Keratinocyte (primary cell): Measurements from ENCODE around the gene NFATC1. TPM values are rescaled to one million over a fixed set of nuclear protein-coding genes. Genes with fewer than 3 reads are reported as not detected.

Experiments
- DNase-seq: peaks from one replicate; pipeline ENCODE4 v3.0.0-alpha.2; 2011; ENCODE audit warnings: low read depth, missing footprints, low spot score
- FAIRE-seq: peaks from 2 replicates; lab custom pipeline; 2011; peaks lifted over from hg19 to GRCh38; lab: Jason Lieb, UNC
- H2AFZ ChIP-seq: 2 replicates; pipeline ENCODE4 v1.6.0; 2012; ENCODE audit warnings: low read length, control low read depth, inconsistent platforms; ENCODE audit not compliant: control insufficient read depth
- H3K27ac ChIP-seq: 2 replicates; pipeline ENCODE4 v1.5.1; 2011; ENCODE audit warnings: low read length; ENCODE audit not compliant: control insufficient read depth, insufficient read depth
- H3K27me3 ChIP-seq: 3 replicates; pipeline ENCODE4 v1.6.0; 2011; ENCODE audit warnings: low read length; ENCODE audit not compliant: control insufficient read depth, insufficient read depth; ENCODE audit errors: extremely low read depth
- H3K36me3 ChIP-seq, 2 experiments: 2 replicates in 1 of 2; 3 replicates in 1 of 2; pipeline ENCODE4 v1.5.1; 2011; ENCODE audit warnings: low read length in 2 of 2, mild to moderate bottlenecking in 1 of 2; ENCODE audit not compliant: control insufficient read depth in 2 of 2, insufficient read depth in 2 of 2; ENCODE audit errors: extremely low read depth in 1 of 2
- H3K4me1 ChIP-seq: 3 replicates; pipeline ENCODE4 v1.5.1; 2011; ENCODE audit warnings: low read length; ENCODE audit not compliant: control insufficient read depth, insufficient read depth; ENCODE audit errors: extremely low read depth
- H3K4me2 ChIP-seq: 3 replicates; pipeline ENCODE4 v1.6.0; 2011; ENCODE audit warnings: low read depth, low read length; ENCODE audit not compliant: control insufficient read depth, insufficient read depth; ENCODE audit errors: extremely low read depth
- H3K4me3 ChIP-seq, 3 experiments: fragments of 200-600 bp in 1 of 3; sonication (generic) in 1 of 3; 2 replicates in 2 of 3; 3 replicates in 1 of 3; pipeline ENCODE4 v1.5.1; 2011 to 2016; ENCODE audit warnings: low read length in 3 of 3, mild to moderate bottlenecking in 3 of 3, control low read depth in 2 of 3, inconsistent platforms in 1 of 3, low read depth in 1 of 3, mixed read lengths in 1 of 3, mixed run types in 1 of 3, moderate library complexity in 1 of 3; ENCODE audit not compliant: control insufficient read depth in 2 of 3, insufficient read depth in 2 of 3; ENCODE audit errors: extremely low read depth in 1 of 3
- H3K79me2 ChIP-seq: 2 replicates; pipeline ENCODE4 v1.6.0; 2012; ENCODE audit warnings: low read length; ENCODE audit not compliant: control insufficient read depth, insufficient read depth
- H3K9ac ChIP-seq: 3 replicates; pipeline ENCODE4 v1.6.0; 2011; ENCODE audit warnings: low read length; ENCODE audit not compliant: control insufficient read depth, insufficient read depth; ENCODE audit errors: extremely low read depth
- H3K9me1 ChIP-seq: 3 replicates; pipeline ENCODE4 v1.6.0; 2011; ENCODE audit warnings: low read length; ENCODE audit not compliant: control insufficient read depth, insufficient read depth; ENCODE audit errors: extremely low read depth
- H3K9me3 ChIP-seq: 2 replicates; pipeline ENCODE4 v1.5.1; 2012; ENCODE audit warnings: low read depth, low read length; ENCODE audit not compliant: control insufficient read depth
- H4K20me1 ChIP-seq: 3 replicates; pipeline ENCODE4 v1.6.0; 2011; ENCODE audit warnings: low read length; ENCODE audit not compliant: control insufficient read depth, insufficient read depth; ENCODE audit errors: extremely low read depth
- CTCF ChIP-seq, 3 experiments: IDR thresholded peaks in 1 of 3; conservative IDR thresholded peaks in 1 of 3; optimal IDR thresholded peaks in 1 of 3; 2 replicates in 2 of 3; 3 replicates in 1 of 3; pipeline versions ENCODE3 to v1.5.1; 2011; ENCODE audit warnings: low read length in 3 of 3, mild to moderate bottlenecking in 3 of 3, moderate library complexity in 2 of 3, control low read depth in 1 of 3, inconsistent platforms in 1 of 3; ENCODE audit not compliant: insufficient read depth in 2 of 3; ENCODE audit errors: extremely low read depth in 1 of 3
- EZH2 ChIP-seq: IDR thresholded peaks from one replicate; pipeline ENCODE4 v1.6.1; 2012; ENCODE audit warnings: inconsistent platforms, mild to moderate bottlenecking, low read length, moderate library complexity
- dilution Hi-C: fragments of 300-500 bp; cut with MboI; formaldehyde crosslinking; loops from one replicate; pipeline ENCODE4 v1.7.0; 2020; ENCODE audit warnings: low sequenced_read_pairs; ENCODE audit not compliant: extremely low pct_ligation_motif_present
- polyA plus RNA-seq, 5 experiments: library from polyadenylated mRNA; depleted of rRNA in 3 of 5; stranded (reverse) in 3 of 5; stranded (forward) in 1 of 5; unstranded in 1 of 5; fragments of >200 nt; gene quantifications; 1 replicate in 1 of 5; 2 replicates in 3 of 5; 3 replicates in 1 of 5; pipeline versions ENCODE4 v1.2.1 to v1.2.3, GENCODE V29; 2011 to 2012; ENCODE audit warnings: missing spikeins in 2 of 5, low read depth in 1 of 5, low replicate concordance in 1 of 5

The NFATC1 gene
- polyA plus RNA-seq, 1 donor (not counting 4 experiments of a cell fraction or from before 2014, with no cell fraction given), result 0.77 TPM

- FAIRE-seq, result no peak
- no peaks in the 10 kb centered on the region for H3K4me1 ChIP-seq
- H3K9ac ChIP-seq, result no peak overlapping the region
- H3K9me1 ChIP-seq, result no peaks in the 10 kb centered on the region
- H2AFZ ChIP-seq, result no peak overlapping the region
- H4K20me1 ChIP-seq, result no peaks in the 10 kb centered on the region
- H3K9me3 ChIP-seq, result no peaks in the 10 kb centered on the region
- no peak overlapping the region for H3K27ac ChIP-seq
- DNase-seq, result no peak
- no peaks in the 10 kb centered on the region for H3K36me3 ChIP-seq
- no peaks in the 10 kb centered on the region for H3K27me3 ChIP-seq
- no peaks in the 10 kb centered on the region for H3K79me2 ChIP-seq
- dilution Hi-C loops, result no loop called here
- no peak overlapping the region for H3K4me2 ChIP-seq
- no peak overlapping the region for H3K4me3 ChIP-seq
- no peak for TF ChIP-seq CTCF (optimal IDR thresholded peaks at IDR 0.05 in 1 of 3, IDR thresholded peaks at IDR 0.05 in 1 of 3, conservative IDR thresholded peaks at IDR 0.05 in 1 of 3; ENCODE audit: extremely low read depth in 1 of 3, insufficient read depth in 2 of 3, low read length in 3 of 3)
- no peak for TF ChIP-seq EZH2
Measured at GRCh38 chr18:79410731-79411613, 15.2 kb downstream of the NFATC1 start.

DNA sequence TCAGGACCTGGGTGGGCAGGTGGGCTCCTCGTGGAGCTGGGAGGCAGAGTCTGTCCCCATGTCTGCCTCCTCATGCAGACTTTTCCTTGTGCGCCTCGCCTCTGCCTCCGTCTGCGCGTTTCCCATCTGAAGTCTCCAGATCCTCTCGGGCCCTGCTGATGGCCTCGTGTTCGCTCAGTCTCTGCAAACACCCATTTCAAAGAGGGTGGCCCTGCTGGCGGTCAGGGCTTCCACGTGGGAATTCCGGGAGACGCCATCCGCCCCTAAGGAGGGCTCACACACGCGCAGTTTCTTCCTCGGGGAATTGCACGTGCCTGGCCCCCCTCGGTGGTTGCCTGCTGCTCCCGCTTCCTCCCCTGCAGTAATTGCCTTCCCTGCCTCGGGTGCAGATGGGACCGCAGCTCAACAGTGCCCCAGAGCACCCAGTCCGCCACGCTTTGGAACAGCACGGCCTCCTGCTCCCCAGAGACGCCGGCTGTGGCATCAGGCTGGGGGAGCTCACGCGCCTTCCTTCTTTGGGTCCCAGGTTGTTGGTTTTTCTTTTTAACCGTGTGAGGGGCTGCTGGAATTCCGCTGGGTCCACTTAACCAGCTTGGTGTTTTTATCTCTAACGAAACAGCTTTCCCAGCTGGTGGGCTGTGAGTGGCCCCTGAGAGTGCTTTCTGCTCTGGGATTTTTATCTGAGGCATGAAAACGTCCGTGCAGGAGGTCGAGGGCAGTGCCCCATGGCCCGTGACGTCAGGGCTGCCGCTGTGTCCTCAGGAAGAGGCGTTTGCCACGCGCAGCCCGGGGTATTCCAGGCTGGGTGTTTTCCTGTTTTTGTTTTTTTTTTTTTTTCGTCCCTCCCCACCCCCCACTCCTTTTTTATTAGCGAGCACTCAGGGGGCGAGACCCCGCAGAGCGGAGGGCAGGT is 16.1 kb downstream of the NFATC1 start:
- DNase-seq, result no peak
- FAIRE-seq, result no peak
- no peak for TF ChIP-seq CTCF (optimal IDR thresholded peaks at IDR 0.05 in 1 of 3, IDR thresholded peaks at IDR 0.05 in 1 of 3, conservative IDR thresholded peaks at IDR 0.05 in 1 of 3; ENCODE audit: extremely low read depth in 1 of 3, insufficient read depth in 2 of 3, low read length in 3 of 3)
- no peak for TF ChIP-seq EZH2
- no peaks in the 10 kb centered on the region for H3K27me3 ChIP-seq
- H3K9ac ChIP-seq, result no peak overlapping the region
- no peaks in the 10 kb centered on the region for H3K79me2 ChIP-seq
- H3K4me3 ChIP-seq, result no peak overlapping the region
- H3K36me3 ChIP-seq, result no peaks in the 10 kb centered on the region
- dilution Hi-C loops, result no loop called here
- H3K9me1 ChIP-seq, result no peaks in the 10 kb centered on the region
- no peak overlapping the region for H3K27ac ChIP-seq
- H3K9me3 ChIP-seq, result no peaks in the 10 kb centered on the region
- H3K4me2 ChIP-seq, result no peak overlapping the region
- H2AFZ ChIP-seq, result no peak overlapping the region
- H4K20me1 ChIP-seq, result no peaks in the 10 kb centered on the region
- H3K4me1 ChIP-seq, result no peaks in the 10 kb centered on the region
